ENCODE results near the gene CLDN9.

DNA sequence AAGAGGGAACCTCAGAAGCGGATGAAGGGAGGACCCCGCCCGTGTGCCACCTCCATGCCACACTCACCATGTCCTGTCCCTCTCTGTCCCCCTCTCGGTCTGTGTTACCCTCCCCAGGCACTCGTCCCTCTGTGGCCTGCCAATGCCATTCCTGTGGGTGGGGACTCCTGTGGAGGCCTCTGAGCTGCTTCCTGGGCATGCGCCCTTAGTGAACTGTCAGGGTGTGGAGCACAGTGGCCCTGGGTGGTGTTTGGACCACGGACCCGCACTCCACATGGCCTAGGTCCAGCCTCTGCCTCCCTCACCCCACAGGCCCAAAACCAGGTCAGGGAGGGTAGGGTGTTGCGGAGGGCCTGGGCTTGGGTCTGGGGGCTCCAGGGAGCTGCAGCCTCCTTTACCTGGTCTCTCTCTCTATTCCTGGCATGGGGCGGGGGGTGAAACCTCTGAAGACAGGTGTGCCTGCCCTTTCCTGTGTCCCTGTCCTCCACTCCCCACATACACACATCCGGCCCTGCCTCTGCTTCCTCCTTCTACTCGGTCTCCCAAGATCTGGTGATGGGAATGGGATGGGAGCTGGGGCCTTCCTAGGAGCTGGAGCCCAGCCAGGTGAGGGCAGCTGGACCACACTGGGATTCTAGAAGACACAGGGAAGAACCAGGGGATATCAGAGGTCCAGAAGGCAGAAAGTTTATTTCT, 21.0 kb upstream of the CLDN9 start:
- TF ChIP-seq, protein P1, sequence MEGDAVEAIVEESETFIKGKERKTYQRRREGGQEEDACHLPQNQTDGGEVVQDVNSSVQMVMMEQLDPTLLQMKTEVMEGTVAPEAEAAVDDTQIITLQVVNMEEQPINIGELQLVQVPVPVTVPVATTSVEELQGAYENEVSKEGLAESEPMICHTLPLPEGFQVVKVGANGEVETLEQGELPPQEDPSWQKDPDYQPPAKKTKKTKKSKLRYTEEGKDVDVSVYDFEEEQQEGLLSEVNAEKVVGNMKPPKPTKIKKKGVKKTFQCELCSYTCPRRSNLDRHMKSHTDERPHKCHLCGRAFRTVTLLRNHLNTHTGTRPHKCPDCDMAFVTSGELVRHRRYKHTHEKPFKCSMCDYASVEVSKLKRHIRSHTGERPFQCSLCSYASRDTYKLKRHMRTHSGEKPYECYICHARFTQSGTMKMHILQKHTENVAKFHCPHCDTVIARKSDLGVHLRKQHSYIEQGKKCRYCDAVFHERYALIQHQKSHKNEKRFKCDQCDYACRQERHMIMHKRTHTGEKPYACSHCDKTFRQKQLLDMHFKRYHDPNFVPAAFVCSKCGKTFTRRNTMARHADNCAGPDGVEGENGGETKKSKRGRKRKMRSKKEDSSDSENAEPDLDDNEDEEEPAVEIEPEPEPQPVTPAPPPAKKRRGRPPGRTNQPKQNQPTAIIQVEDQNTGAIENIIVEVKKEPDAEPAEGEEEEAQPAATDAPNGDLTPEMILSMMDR (IDR thresholded peaks at IDR 0.05; ENCODE audit: low read depth, low read length, poor library complexity, severe bottlenecking): no peak
- TF ChIP-seq EZH2phosphoT487 (IDR thresholded peaks at IDR 0.05; ENCODE audit: borderline replicate concordance, low read length): no peak
